ENCODE measurements around the gene VPS33B. TPM values are rescaled to one million over a fixed set of nuclear protein-coding genes. Genes with fewer than 3 reads are reported as not detected.

The VPS33B gene
- total and polyA plus RNA-seq, 2 of the 13 experiments (the other 11 are each of a cell fraction or from before 2014, with no cell fraction given), result 15.8 to 16.5 TPM

- Histone ChIP-seq H3K4me1 (ENCODE audit: insufficient read depth, low read length) (peaks cover 20% of the 10 kb centered on the region), H3K79me2 (ENCODE audit: insufficient read depth, low read length) (peaks cover 16% of the 10 kb centered on the region), H3K36me3 (replicated peaks in 1 of 2; ENCODE audit: control insufficient read depth in 1 of 2, insufficient read depth in 2 of 2, low read length in 2 of 2) (no peaks in the 10 kb centered on the region; a peak in 2 of 5 replicates), H4K20me1 (ENCODE audit: insufficient read depth, low read length) (no peaks in the 10 kb centered on the region), H2AFZ (ENCODE audit: low read length) (peak overlapping the region; percentile 98), H3K27ac (ENCODE audit: extremely low read length, insufficient read depth, low read length) (peak overlapping the region; percentile 62), H3K4me2 (ENCODE audit: low read depth, low read length) (peak overlapping the region; percentile 87), H3K4me3 (replicated peaks in 1 of 3; ENCODE audit: insufficient read depth in 1 of 3, low read depth in 2 of 3, low read length in 3 of 3) (peak overlapping the region; percentile 87 to 97 (median 95)), H3K27me3 (ENCODE audit: control insufficient read depth in 1 of 2, insufficient read depth in 2 of 2, low read length in 2 of 2) (no peaks in the 10 kb centered on the region; a peak in 1 of 5 replicates), H3K9ac (ENCODE audit: insufficient read depth, low read depth, low read length) (peak overlapping the region; percentile 88), H3K9me3 (ENCODE audit: low read length) (no peaks in the 10 kb centered on the region)
- intact Hi-C loops (cut with micrococcal nuclease; ENCODE audit: unreplicated experiment) (no loop called here), in situ Hi-C loops (cut with HindIII; ENCODE audit: extremely low pct_ligation_motif_present, low pct_unique_long_range_greater_than_20kb) (no loop called here)
- 24% methylated on average over 1 of the region's 1 CpG for WGBS (ENCODE audit: low lambda C conversion rate)
- ChIA-PET POLR2A (interaction anchor here (1.7 to 2.1 kb wide), 2 partner anchors 18 to 91 kb away, joined by 3 to 4 read pairs; no protein-coding TSS in a partner anchor), CTCF (ENCODE audit: low intra/inter-chr PET ratio, low total read pairs) (interaction anchor here (1.1 kb wide), 1 partner anchor 27 kb away, joined by 3 read pairs; no protein-coding TSS in a partner anchor)
- ATAC-seq (no peak), FAIRE-seq (no peak), DNase-seq (ENCODE audit: low spot score) (no peak)
- TF ChIP-seq PPARG (CRISPR knock-in tag; conservative IDR thresholded peaks at IDR 0.05), result 0 out of 2 replicates have a peak, but pooled peaks have one; percentile 1
- no peak for TF ChIP-seq STAT5B (CRISPR knock-in tag; IDR thresholded peaks at IDR 0.05)
- 0 out of 2 replicates have a peak, but pooled peaks have one; percentile 30 for TF ChIP-seq ZNF879 (CRISPR knock-in tag; IDR thresholded peaks at IDR 0.05)
- TF ChIP-seq SP5 (CRISPR knock-in tag; IDR thresholded peaks at IDR 0.05; ENCODE audit: borderline replicate concordance, low read depth), result no peak
- TF ChIP-seq, protein P1, sequence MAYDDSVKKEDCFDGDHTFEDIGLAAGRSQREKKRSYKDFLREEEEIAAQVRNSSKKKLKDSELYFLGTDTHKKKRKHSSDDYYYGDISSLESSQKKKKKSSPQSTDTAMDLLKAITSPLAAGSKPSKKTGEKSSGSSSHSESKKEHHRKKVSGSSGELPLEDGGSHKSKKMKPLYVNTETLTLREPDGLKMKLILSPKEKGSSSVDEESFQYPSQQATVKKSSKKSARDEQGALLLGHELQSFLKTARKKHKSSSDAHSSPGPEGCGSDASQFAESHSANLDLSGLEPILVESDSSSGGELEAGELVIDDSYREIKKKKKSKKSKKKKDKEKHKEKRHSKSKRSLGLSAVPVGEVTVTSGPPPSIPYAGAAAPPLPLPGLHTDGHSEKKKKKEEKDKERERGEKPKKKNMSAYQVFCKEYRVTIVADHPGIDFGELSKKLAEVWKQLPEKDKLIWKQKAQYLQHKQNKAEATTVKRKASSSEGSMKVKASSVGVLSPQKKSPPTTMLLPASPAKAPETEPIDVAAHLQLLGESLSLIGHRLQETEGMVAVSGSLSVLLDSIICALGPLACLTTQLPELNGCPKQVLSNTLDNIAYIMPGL (CRISPR knock-in tag; IDR thresholded peaks at IDR 0.05; ENCODE audit: borderline replicate concordance in 1 of 2, low read depth in 1 of 2), result 0 out of 4 replicates have a peak, but pooled peaks of 1 of the 2 experiments have one; percentile 14
- TF ChIP-seq KLF11 (CRISPR knock-in tag; IDR thresholded peaks at IDR 0.05), result 0 out of 2 replicates have a peak, but pooled peaks have one; percentile 7
- TF ChIP-seq ZNF775 (CRISPR knock-in tag; IDR thresholded peaks at IDR 0.05; ENCODE audit: borderline replicate concordance), result 0 out of 2 replicates have a peak, but pooled peaks have one; percentile 17
- no peak for TF ChIP-seq ZNF687 (CRISPR knock-in tag; IDR thresholded peaks at IDR 0.05)
- TF ChIP-seq ZNF362 (CRISPR knock-in tag; IDR thresholded peaks at IDR 0.05; ENCODE audit: borderline replicate concordance), result peak; percentile 9; the same call in 1 of the 2 replicates
- TF ChIP-seq ATAD3A (CRISPR knock-in tag; IDR thresholded peaks at IDR 0.05), result no peak
- TF ChIP-seq TARDBP (CRISPR knock-in tag; IDR thresholded peaks at IDR 0.05), result 0 out of 2 replicates have a peak, but pooled peaks have one; percentile 17
- TSS peak; percentile 86 for BruUV-seq (replicated peaks)
Measured at GRCh38 chr15:91022832-91023129, 387 bp upstream of the VPS33B start.
